Activated CD4-positive, alpha-beta memory T cell treated with anti-CD3 and anti-CD28 coated beads for 36 hours (primary cell): Measurements from ENCODE around the gene MRPS18C. TPM values are rescaled to one million over a fixed set of nuclear protein-coding genes. Genes with fewer than 3 reads are reported as not detected.
"Not testable (repeated sequence)": the region's sequence is repeated elsewhere in the genome, so short reads cannot be mapped to it uniquely, and the experiment has no call there.

Source experiments
- CTCF ChIA-PET: fragments of 350-600 bp; sonication (Branson Sonifier 250); formaldehyde crosslinking; loops from one replicate; lab custom pipeline; 2021; ENCODE audit warnings: antibody characterized with exemption, inconsistent platforms; lab: Charles Lee
- POLR2A ChIA-PET: fragments of 350-600 bp; sonication (Branson Sonifier 250); formaldehyde crosslinking; loops from one replicate; lab custom pipeline; 2021; ENCODE audit warnings: antibody characterized with exemption; lab: Charles Lee
- DNase-seq: peaks from one replicate; pipeline ENCODE4 v3.0.0-alpha.2; 2020
- H3K27ac Mint-ChIP-seq: one replicate; pipeline ENCODE4 v1.8.0; 2021; ENCODE audit warnings: mixed read lengths
- H3K27me3 Mint-ChIP-seq: one replicate; pipeline ENCODE4 v1.8.0; 2021; ENCODE audit warnings: mixed read lengths
- H3K36me3 Mint-ChIP-seq: one replicate; pipeline ENCODE4 v1.8.0; 2021; ENCODE audit warnings: mixed read lengths
- H3K4me1 Mint-ChIP-seq: one replicate; pipeline ENCODE4 v1.8.0; 2021; ENCODE audit warnings: low read depth, mixed read lengths
- H3K4me3 Mint-ChIP-seq: one replicate; pipeline ENCODE4 v1.8.0; 2021; ENCODE audit warnings: mild to moderate bottlenecking, mixed read lengths
- H3K9me3 Mint-ChIP-seq: one replicate; pipeline ENCODE4 v1.8.0; 2021; ENCODE audit warnings: mixed read lengths
- intact Hi-C: fragments of 100-400 bp; cut with micrococcal nuclease; formaldehyde crosslinking; loops from one replicate; pipeline ENCODE4 v1.15.1; 2023
- total RNA-seq, 2 experiments: library from RNA; stranded (reverse); gene quantifications; one replicate each; pipeline ENCODE4 v1.2.3, GENCODE V29; 2021

The MRPS18C gene
- total RNA-seq, 2 experiments from 2014 or later: 63.3 to 72.8 TPM

DNA sequence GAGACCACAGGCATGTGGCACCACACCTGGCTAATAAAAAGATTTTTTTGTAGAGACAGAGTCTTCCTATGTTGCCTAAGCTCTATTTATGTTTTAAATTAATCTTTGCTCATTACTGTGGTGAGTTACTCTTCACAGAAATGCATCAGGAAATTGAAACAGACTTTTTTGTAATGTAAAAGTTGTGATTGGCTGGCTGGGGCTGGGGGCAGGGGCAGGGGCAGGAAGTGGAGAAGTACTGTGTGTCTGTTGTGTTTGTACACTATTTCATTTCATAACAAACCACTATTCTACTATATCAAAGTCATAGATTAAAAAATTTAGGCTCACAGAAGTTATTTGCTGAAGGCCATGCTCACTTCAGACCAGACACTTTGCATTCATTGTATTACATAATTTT, 48.1 kb downstream of the MRPS18C start:
- H3K27me3 Mint-ChIP-seq: no peaks in the 10 kb centered on the region
- no peaks in the 10 kb centered on the region for H3K36me3 Mint-ChIP-seq
- H3K4me1 Mint-ChIP-seq: peaks cover 8% of the 10 kb centered on the region
- H3K9me3 Mint-ChIP-seq: no peaks in the 10 kb centered on the region
- ChIA-PET CTCF (interaction anchor here (1.5 to 2.4 kb wide), 2 partner anchors 13 to 141 kb away, joined by 5 to 8 read pairs; no protein-coding TSS in a partner anchor), POLR2A (no interaction called here)
- no peak overlapping the region for H3K4me3 Mint-ChIP-seq
- DNase-seq: peak; percentile 41
- intact Hi-C loops: no loop called here
- no peak overlapping the region for H3K27ac Mint-ChIP-seq

GRCh38 chr4:83504503-83504902, 48.6 kb downstream of the MRPS18C start:
- Mint-ChIP-seq H3K9me3 (no peaks in the 10 kb centered on the region), H3K27me3 (no peaks in the 10 kb centered on the region), H3K4me3 (no peak overlapping the region), H3K27ac (peak overlapping the region; percentile 28), H3K4me1 (peaks cover 8% of the 10 kb centered on the region), H3K36me3 (no peaks in the 10 kb centered on the region)
- intact Hi-C loops: no loop called here
- ChIA-PET POLR2A (interaction anchor here (0.5 kb wide), 1 partner anchor 43 kb away, joined by 4 read pairs; no protein-coding TSS in a partner anchor), CTCF (interaction anchor here (1.2 to 2.4 kb wide), 3 partner anchors 13 to 140 kb away, joined by 3 to 8 read pairs (median 5); no protein-coding TSS in a partner anchor)
- no peak for DNase-seq

DNA sequence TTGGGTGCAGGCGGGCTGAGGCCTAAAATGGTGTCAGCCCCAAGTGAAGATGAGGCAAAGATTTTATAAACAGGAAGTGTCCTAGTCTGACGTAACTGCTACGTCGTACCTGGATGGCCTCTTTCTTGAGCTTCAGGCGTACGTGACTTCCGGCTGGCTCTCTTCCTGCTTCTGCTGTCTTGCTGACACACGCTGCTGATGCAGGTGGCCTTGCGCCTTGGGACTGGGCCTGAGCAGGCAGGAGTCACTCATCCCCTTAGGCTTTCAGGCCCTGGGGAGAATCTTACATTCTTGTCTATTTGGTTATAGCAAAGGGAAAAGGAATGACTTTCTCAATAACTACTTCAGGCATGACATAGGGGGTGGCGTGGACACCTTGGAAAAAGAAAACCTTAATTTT, 49.1 kb downstream of the MRPS18C start:
- no peaks in the 10 kb centered on the region for H3K9me3 Mint-ChIP-seq
- ChIA-PET CTCF (interaction anchor here (1.2 to 1.5 kb wide), 2 partner anchors 134 to 140 kb away, joined by 3 to 5 read pairs; no protein-coding TSS in a partner anchor), POLR2A (interaction anchor here (0.5 kb wide), 1 partner anchor 42 kb away, joined by 4 read pairs; no protein-coding TSS in a partner anchor)
- no peak overlapping the region for H3K27ac Mint-ChIP-seq
- intact Hi-C loops: loop anchor here (5.0 kb wide), 1 partner anchor 82 kb away; no protein-coding TSS in a partner anchor
- H3K4me1 Mint-ChIP-seq: peaks cover 8% of the 10 kb centered on the region
- no peak for DNase-seq
- H3K36me3 Mint-ChIP-seq: no peaks in the 10 kb centered on the region
- no peaks in the 10 kb centered on the region for H3K27me3 Mint-ChIP-seq
- no peak overlapping the region for H3K4me3 Mint-ChIP-seq

DNA sequence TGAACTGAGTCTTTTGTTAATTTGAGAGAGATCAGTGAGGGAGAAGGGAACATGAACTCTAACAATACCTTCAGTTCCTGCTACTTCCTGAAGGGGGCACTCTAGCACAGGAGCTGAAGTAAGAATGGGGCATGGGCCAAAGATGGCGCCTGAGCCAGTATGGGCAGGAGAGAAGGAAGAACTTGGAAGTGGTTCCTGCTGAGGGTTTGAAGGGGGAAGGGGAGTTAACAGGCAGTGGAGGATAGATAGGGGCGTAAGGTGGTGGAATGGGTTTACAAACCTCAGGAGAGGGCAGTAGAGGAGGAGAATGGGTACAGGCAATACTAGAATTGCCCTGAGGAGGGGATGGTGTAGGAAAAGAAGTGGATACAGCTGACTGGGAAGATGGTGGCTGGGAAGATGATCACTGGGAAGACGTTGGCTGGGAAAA, 53.3 kb downstream of the MRPS18C start:
- intact Hi-C loops: loop anchor here (1.0 to 5.0 kb wide), 3 partner anchors 78 to 135 kb away; no protein-coding TSS in a partner anchor
- H3K36me3 Mint-ChIP-seq, H3K9me3 Mint-ChIP-seq, H3K27ac Mint-ChIP-seq, H3K27me3 Mint-ChIP-seq, POLR2A ChIA-PET, H3K4me1 Mint-ChIP-seq, H3K4me3 Mint-ChIP-seq: not testable (repeated sequence)
- DNase-seq: peak; percentile 71
- CTCF ChIA-PET: interaction anchor here (0.6 to 4.0 kb wide), 17 partner anchors 9 to 162 kb away, joined by 3 to 124 read pairs (median 5); partner anchors contain the start of gene GPAT3

DNA sequence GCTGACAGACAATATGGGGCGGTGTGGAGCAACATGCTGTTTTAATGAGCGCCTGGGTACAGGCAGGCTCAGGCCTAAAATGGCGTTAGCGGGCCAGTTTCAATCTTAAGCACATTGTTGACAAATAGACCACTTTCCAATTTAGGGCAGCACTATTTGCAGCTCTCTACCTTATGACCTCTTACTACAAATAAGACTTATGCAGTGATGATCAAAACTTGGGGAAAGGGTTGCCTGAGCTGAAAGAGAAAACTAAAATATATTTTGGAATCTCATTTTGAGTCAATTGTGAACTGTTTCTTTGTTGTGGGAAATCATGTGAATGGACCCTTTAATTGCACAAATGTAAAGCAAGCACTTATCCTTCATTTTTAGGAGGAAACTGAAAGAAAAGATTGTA, 54.6 kb downstream of the MRPS18C start:
- no peaks in the 10 kb centered on the region for H3K4me1 Mint-ChIP-seq
- H3K4me3 Mint-ChIP-seq: no peak overlapping the region
- CTCF ChIA-PET: interaction anchor here (1.5 to 4.0 kb wide), 6 partner anchors 14 to 137 kb away, joined by 6 to 124 read pairs (median 18); partner anchors contain the start of gene GPAT3
- POLR2A ChIA-PET: no interaction called here
- H3K27ac Mint-ChIP-seq: no peak overlapping the region
- no peaks in the 10 kb centered on the region for H3K9me3 Mint-ChIP-seq
- no peaks in the 10 kb centered on the region for H3K27me3 Mint-ChIP-seq
- no peak for DNase-seq
- no peaks in the 10 kb centered on the region for H3K36me3 Mint-ChIP-seq
- intact Hi-C loops: no loop called here

Other genes with a start within 250 kb of the MRPS18C start
- 10 to 100 TPM; 15.9 to 18.7 TPM for gene COQ2, start 171.3 kb upstream of the MRPS18C start, total RNA-seq
- 10 to 100 TPM; 16.5 TPM for gene HPSE, start 121.2 kb upstream of the MRPS18C start, total RNA-seq
- 10 to 100 TPM in 1 of 2 experiments, 1 to 10 TPM in 1; 9.5 to 13.3 TPM for gene HELQ, start 235 bp upstream of the MRPS18C start, total RNA-seq
- gene ABRAXAS1, start 29.0 kb downstream of the MRPS18C start, total RNA-seq: 10 to 100 TPM; 17.5 to 18.0 TPM
- 1 to 10 TPM; 4.2 to 7.2 TPM for gene GPAT3, start 80.0 kb downstream of the MRPS18C start, total RNA-seq